ENCODE measurements around the gene ACP7. TPM values are rescaled to one million over a fixed set of nuclear protein-coding genes. Genes with fewer than 3 reads are reported as not detected.
A peak's percentile ranks its signal among the peaks of the same experiment; 100 is the strongest.
"Not testable (repeated sequence)": the region's sequence is repeated elsewhere in the genome, so short reads cannot be mapped to it uniquely, and the experiment has no call there.

The ACP7 gene
- 1.6 TPM for total RNA-seq

GRCh38 chr19:39083983-39084731 is at the start of gene ACP7:
TSS of gene ACP7 (plus strand) at chr19:39084368. CDS start at chr19:39085270, 902 bp downstream.
- DNase-seq (ENCODE audit: low spot score) (no peak), ATAC-seq (no peak)

GRCh38 chr19:39036581-39036980 is 47.6 kb upstream of the ACP7 start:
- no peak for ATAC-seq
- intact Hi-C loops (cut with DNase I): no loop called here
- no peak for DNase-seq (ENCODE audit: low spot score)

More at GRCh38 chr19:39083983-39084731, at the start of gene ACP7:
- intact Hi-C loops (cut with DNase I): no loop called here

- DNase-seq (ENCODE audit: low spot score): no peak
- intact Hi-C loops (cut with DNase I): no loop called here
- no peak for ATAC-seq
These were observed 47.0 kb upstream of the ACP7 start for GRCh38 chr19:39037194-39037593.

- no peak for ATAC-seq
- intact Hi-C loops (cut with DNase I): no loop called here
These were observed 46.1 kb upstream of the ACP7 start for GRCh38 chr19:39038098-39038497.

GRCh38 chr19:39045506-39045905 is 38.7 kb upstream of the ACP7 start:
- intact Hi-C loops (cut with DNase I): no loop called here
- ATAC-seq: no peak

More at GRCh38 chr19:39038098-39038497, 46.1 kb upstream of the ACP7 start:
- DNase-seq (ENCODE audit: low spot score): no peak

GRCh38 chr19:39046037-39046821 is 37.9 kb upstream of the ACP7 start:
- DNase-seq (ENCODE audit: low spot score) (no peak), ATAC-seq (no peak)
- intact Hi-C loops (cut with DNase I): no loop called here

More at GRCh38 chr19:39045506-39045905, 38.7 kb upstream of the ACP7 start:
- DNase-seq (ENCODE audit: low spot score): no peak

- intact Hi-C loops (cut with DNase I): no loop called here
- no peak for ATAC-seq
- no peak for DNase-seq (ENCODE audit: low spot score)
These were observed 37.1 kb upstream of the ACP7 start for GRCh38 chr19:39047073-39047472.

GRCh38 chr19:39052243-39052746 is 31.9 kb upstream of the ACP7 start:
- intact Hi-C loops (cut with DNase I): no loop called here
- peak; percentile 75 for DNase-seq (ENCODE audit: low spot score)

GRCh38 chr19:39052846-39053245 is 31.3 kb upstream of the ACP7 start:
- intact Hi-C loops (cut with DNase I): no loop called here
- peak; percentile 38 for ATAC-seq
- no peak for DNase-seq (ENCODE audit: low spot score)

More at GRCh38 chr19:39052243-39052746, 31.9 kb upstream of the ACP7 start:
- peak; percentile 71 for ATAC-seq

GRCh38 chr19:39053276-39054090 is 30.7 kb upstream of the ACP7 start:
- DNase-seq (ENCODE audit: low spot score) (no peak), ATAC-seq (peak; percentile 38)
- intact Hi-C loops (cut with DNase I): no loop called here

- no peak for DNase-seq (ENCODE audit: low spot score)
- intact Hi-C loops (cut with DNase I): no loop called here
- no peak for ATAC-seq
These were observed 30.1 kb upstream of the ACP7 start for GRCh38 chr19:39054091-39054470.

GRCh38 chr19:39057615-39058014 is 26.6 kb upstream of the ACP7 start:
- DNase-seq (ENCODE audit: low spot score) (no peak), ATAC-seq (no peak)
- intact Hi-C loops (cut with DNase I): no loop called here

GRCh38 chr19:39059302-39059701 is 24.9 kb upstream of the ACP7 start:
- intact Hi-C loops (cut with DNase I): no loop called here
- DNase-seq (ENCODE audit: low spot score) (no peak), ATAC-seq (no peak)

GRCh38 chr19:39060171-39060570 is 24.0 kb upstream of the ACP7 start:
- intact Hi-C loops (cut with DNase I): no loop called here
- ATAC-seq: no peak
- DNase-seq (ENCODE audit: low spot score): no peak

GRCh38 chr19:39064405-39064804 is 19.8 kb upstream of the ACP7 start:
- DNase-seq (ENCODE audit: low spot score) (no peak), ATAC-seq (no peak)
- intact Hi-C loops (cut with DNase I): no loop called here

GRCh38 chr19:39065928-39066327 is 18.2 kb upstream of the ACP7 start:
- no peak for DNase-seq (ENCODE audit: low spot score)

GRCh38 chr19:39067104-39067503 is 17.1 kb upstream of the ACP7 start:
- ATAC-seq: no peak
- intact Hi-C loops (cut with DNase I): no loop called here
- no peak for DNase-seq (ENCODE audit: low spot score)

More at GRCh38 chr19:39065928-39066327, 18.2 kb upstream of the ACP7 start:
- no peak for ATAC-seq
- intact Hi-C loops (cut with DNase I): no loop called here

GRCh38 chr19:39068259-39068658 is 15.9 kb upstream of the ACP7 start:
- not testable (repeated sequence) for ATAC-seq; DNase-seq (ENCODE audit: low spot score)

GRCh38 chr19:39070888-39071287 is 13.3 kb upstream of the ACP7 start:
- DNase-seq (ENCODE audit: low spot score) (no peak), ATAC-seq (no peak)
- intact Hi-C loops (cut with DNase I): no loop called here

More at GRCh38 chr19:39068259-39068658, 15.9 kb upstream of the ACP7 start:
- intact Hi-C loops (cut with DNase I): not testable (repeated sequence)

All from sciatic nerve (tissue), 2 donors.